Thyroid gland (tissue), 4 donors: ENCODE results near the gene SPTLC2. TPM values are rescaled to one million over a fixed set of nuclear protein-coding genes. Genes with fewer than 3 reads are reported as not detected.

Source experiments
- DNase-seq, 2 donors: peaks; one replicate each; pipeline ENCODE4 v3.0.0-alpha.2; 2019
- H3K27ac ChIP-seq, 3 donors: fragments of 200-600 bp; sonication (generic); 1 replicate in 2 of 3; 2 replicates in 1 of 3; pipeline ENCODE4 v1.5.1; 2016 to 2019; ENCODE audit warnings: mild to moderate bottlenecking in 1 of 3, moderate library complexity in 1 of 3
- H3K27me3 ChIP-seq: fragments of 200-600 bp; sonication (generic); one replicate; pipeline ENCODE4 v1.5.1; 2019
- H3K36me3 ChIP-seq, 2 donors: fragments of 200-600 bp; sonication (generic); one replicate each; pipeline ENCODE4 v1.5.1; 2016 to 2019
- H3K4me1 ChIP-seq, 2 donors: fragments of 200-600 bp; sonication (generic); one replicate each; pipeline ENCODE4 v1.5.1; 2017 to 2019
- H3K4me3 ChIP-seq, 3 donors: fragments of 200-600 bp; sonication (generic); replicated peaks in 1 of 3; 1 replicate in 2 of 3; 2 replicates in 1 of 3; pipeline ENCODE4 v1.5.1; 2016; ENCODE audit warnings: mild to moderate bottlenecking in 1 of 3
- H3K9me3 ChIP-seq: fragments of 200-600 bp; sonication (generic); one replicate; pipeline ENCODE4 v1.5.1; 2017
- POLR2A ChIP-seq, 2 donors: fragments of 450-650 bp; IDR thresholded peaks; one replicate each; pipeline ENCODE4 v1.6.1; 2017; ENCODE audit warnings: antibody characterized with exemption in 2 of 2, mild to moderate bottlenecking in 2 of 2, moderate library complexity in 1 of 2
- WGBS, 2 donors: methylation state at CpG; one replicate each; pipeline ENCODE4 v1.1.5; 2017; 5-methylcytosine and 5-hydroxymethylcytosine counted together
- intact Hi-C: fragments of 100-400 bp; cut with DNase I; formaldehyde crosslinking; loops from one replicate; pipeline ENCODE4 v1.15.1; 2023
- total RNA-seq, 4 donors: library from RNA; depleted of rRNA; stranded (reverse); fragments of >200 nt; gene quantifications; one replicate each; pipeline ENCODE4 v1.2.3, GENCODE V29; 2016
- TF ChIP-seq, protein P1 (sequence below), 6 experiments: fragments of 200-600 bp in 3 of 6; fragments of 450-650 bp in 3 of 6; sonication (generic) in 3 of 6; IDR thresholded peaks; one replicate each; pipeline ENCODE4 v1.5.1; 2016 to 2019; ENCODE audit warnings: antibody characterized with exemption in 6 of 6, mild to moderate bottlenecking in 2 of 6, inconsistent platforms in 1 of 6, moderate library complexity in 1 of 6

The SPTLC2 gene
- total RNA-seq, 4 donors from 2014 or later, result 25.6 to 32.2 (median 29.0) TPM

DNA sequence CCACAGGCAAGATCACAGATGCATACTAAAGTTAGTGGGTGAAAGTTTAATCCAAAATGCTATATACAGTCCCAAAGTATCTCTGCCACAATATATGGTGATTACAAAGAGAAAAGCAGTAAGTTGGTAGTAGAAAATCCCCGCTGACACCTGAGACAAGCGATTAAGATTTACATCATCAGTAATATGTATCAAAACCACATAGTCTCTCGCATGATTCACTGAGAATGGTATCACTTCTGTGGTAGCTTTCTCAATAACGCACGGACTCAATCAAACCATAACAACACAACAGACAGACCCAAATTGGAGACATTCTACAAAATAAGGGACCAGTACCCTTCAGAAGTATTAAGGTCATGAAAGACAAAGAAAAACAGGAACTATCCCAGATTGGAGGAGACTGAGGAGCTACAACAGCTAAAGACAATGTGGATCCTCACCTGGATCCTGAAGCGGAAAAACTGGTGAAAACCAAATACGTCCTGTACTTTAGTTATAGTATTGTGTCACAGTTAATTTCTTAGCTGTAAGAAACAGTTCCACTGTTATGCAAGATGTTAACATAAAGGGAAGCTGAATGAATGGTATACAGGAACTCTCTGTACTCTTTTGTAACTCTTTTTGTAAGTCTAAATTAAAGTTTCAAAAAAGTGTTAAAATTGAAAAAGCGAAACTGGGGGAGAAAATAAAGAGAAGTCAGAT lies 51.0 kb downstream of the SPTLC2 start:
- TF ChIP-seq POLR2A (IDR thresholded peaks at IDR 0.05), result no peak
- TF ChIP-seq, protein P1, sequence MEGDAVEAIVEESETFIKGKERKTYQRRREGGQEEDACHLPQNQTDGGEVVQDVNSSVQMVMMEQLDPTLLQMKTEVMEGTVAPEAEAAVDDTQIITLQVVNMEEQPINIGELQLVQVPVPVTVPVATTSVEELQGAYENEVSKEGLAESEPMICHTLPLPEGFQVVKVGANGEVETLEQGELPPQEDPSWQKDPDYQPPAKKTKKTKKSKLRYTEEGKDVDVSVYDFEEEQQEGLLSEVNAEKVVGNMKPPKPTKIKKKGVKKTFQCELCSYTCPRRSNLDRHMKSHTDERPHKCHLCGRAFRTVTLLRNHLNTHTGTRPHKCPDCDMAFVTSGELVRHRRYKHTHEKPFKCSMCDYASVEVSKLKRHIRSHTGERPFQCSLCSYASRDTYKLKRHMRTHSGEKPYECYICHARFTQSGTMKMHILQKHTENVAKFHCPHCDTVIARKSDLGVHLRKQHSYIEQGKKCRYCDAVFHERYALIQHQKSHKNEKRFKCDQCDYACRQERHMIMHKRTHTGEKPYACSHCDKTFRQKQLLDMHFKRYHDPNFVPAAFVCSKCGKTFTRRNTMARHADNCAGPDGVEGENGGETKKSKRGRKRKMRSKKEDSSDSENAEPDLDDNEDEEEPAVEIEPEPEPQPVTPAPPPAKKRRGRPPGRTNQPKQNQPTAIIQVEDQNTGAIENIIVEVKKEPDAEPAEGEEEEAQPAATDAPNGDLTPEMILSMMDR (IDR thresholded peaks at IDR 0.05), result no peak
- Histone ChIP-seq H3K4me1 (no peaks in the 10 kb centered on the region), H3K4me3 (no peak overlapping the region), H3K27ac (no peak overlapping the region), H3K36me3 (no peaks in the 10 kb centered on the region), H3K27me3 (no peaks in the 10 kb centered on the region), H3K9me3 (no peaks in the 10 kb centered on the region)
- intact Hi-C loops, result no loop called here
- 77 to 81% methylated on average over 8 of the region's 8 CpGs for WGBS, 2 donors
- DNase-seq, result no peak

DNA sequence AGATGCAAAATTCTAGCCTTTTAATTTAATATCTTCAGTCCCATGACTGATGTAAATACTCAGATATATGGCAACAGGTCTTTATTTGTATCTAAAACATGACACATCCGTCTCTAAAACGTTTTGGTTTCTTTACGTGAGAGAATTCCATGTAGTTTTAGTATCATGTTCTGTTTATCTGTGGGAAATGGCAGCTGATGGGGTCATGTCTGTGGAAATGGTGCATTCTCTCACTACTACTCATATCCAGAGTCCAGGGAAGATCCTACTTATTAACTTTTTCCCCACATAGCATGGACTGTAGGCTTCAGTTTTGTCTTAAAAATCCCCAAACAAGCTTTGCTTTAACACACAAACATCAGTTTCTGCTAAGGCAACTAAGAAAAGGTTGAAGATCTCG lies 53.8 kb downstream of the SPTLC2 start:
- TF ChIP-seq POLR2A (IDR thresholded peaks at IDR 0.05), result no peak
- TF ChIP-seq, protein P1 (IDR thresholded peaks at IDR 0.05), result no peak
- WGBS, 2 donors, result 85 to 90% methylated on average over 4 of the region's 4 CpGs
- no peaks in the 10 kb centered on the region for H3K4me1 ChIP-seq
- H3K9me3 ChIP-seq, result no peaks in the 10 kb centered on the region
- no peaks in the 10 kb centered on the region for H3K27me3 ChIP-seq
- no peak overlapping the region for H3K27ac ChIP-seq
- DNase-seq, result no peak
- no peaks in the 10 kb centered on the region for H3K36me3 ChIP-seq
- intact Hi-C loops, result no loop called here
- H3K4me3 ChIP-seq, result no peak overlapping the region

DNA sequence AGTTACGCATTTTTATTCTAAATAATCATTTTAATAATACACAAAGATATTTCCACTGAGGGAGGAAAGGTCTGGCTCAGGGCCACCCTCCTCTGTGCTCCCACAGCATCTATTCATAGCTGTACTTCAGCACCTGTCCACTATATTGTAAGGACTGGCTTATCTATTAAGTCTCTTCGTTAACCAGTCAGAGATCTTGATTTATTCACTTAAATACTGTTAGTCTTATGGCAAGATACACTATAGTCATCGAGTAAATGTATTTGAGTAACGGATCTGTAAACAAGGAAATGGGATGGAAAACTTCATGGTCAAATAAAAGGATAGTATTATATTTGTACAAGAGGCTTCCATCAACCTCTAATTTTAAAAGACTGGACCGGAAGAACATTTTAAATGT lies 54.6 kb downstream of the SPTLC2 start:
- intact Hi-C loops, result no loop called here
- H3K4me1 ChIP-seq, result no peaks in the 10 kb centered on the region
- TF ChIP-seq POLR2A (IDR thresholded peaks at IDR 0.05), result no peak
- TF ChIP-seq, protein P1 (IDR thresholded peaks at IDR 0.05), result no peak
- 77 to 90% methylated on average over 5 of the region's 5 CpGs for WGBS, 2 donors
- H3K27ac ChIP-seq, result no peak overlapping the region
- no peaks in the 10 kb centered on the region for H3K36me3 ChIP-seq
- no peaks in the 10 kb centered on the region for H3K9me3 ChIP-seq
- DNase-seq, result no peak
- no peaks in the 10 kb centered on the region for H3K27me3 ChIP-seq
- H3K4me3 ChIP-seq, result no peak overlapping the region

DNA sequence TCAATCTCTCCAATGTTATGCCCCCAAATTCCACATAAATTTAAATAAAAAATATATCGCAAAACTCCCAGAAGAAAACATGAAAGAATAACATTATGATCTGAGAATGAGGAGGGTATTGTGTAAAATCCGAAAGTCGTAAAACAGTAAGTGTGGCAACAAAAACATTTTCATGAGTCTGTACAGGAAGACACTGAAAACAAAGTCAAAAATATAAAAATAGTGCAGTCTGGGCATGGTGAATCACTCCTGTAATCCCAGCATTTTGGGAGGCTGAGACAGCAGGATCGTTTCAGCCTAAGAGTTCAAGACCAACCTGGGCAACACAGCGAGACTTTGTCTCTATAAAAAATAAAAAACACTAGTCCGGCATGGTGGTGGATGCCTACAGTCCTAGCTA lies 57.1 kb downstream of the SPTLC2 start:
- intact Hi-C loops, result no loop called here
- Histone ChIP-seq H3K36me3 (peaks cover 0 to 7% of the 10 kb centered on the region in 2 donors), H3K27me3 (no peaks in the 10 kb centered on the region)

DNA sequence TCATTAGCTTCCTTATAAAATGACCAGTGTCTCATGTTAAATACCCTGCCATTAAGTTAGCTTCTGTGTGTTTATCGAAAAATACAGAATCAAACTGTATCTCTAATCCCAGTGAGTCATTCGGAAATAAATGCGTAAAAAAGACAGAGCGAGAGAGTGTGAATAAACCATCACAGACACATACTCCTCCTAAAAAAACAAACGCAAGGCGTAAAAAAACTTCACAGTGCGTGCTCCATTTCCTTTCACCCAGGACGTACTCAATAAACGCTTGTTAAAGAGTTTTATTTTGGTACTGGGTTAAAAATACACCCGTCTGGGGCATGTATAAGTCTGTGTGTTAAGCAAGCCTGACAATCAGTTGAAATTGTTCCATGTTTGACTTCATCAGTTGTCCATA lies 59.0 kb downstream of the SPTLC2 start:
- TF ChIP-seq, protein P1 (IDR thresholded peaks at IDR 0.05), result no peak
- no peak for TF ChIP-seq POLR2A (IDR thresholded peaks at IDR 0.05)
- Histone ChIP-seq H3K27me3 (no peaks in the 10 kb centered on the region), H3K36me3 (peaks cover 0 to 7% of the 10 kb centered on the region in 2 donors), H3K27ac (no peak overlapping the region), H3K4me1 (no peaks in the 10 kb centered on the region), H3K4me3 (no peak overlapping the region), H3K9me3 (no peaks in the 10 kb centered on the region)
- WGBS, 2 donors, result 91 to 92% methylated on average over 10 of the region's 10 CpGs
- intact Hi-C loops, result no loop called here
- no peak for DNase-seq

More for the DNA sequence above, 57.1 kb downstream of the SPTLC2 start:
- Histone ChIP-seq H3K27ac (no peak overlapping the region), H3K9me3 (no peaks in the 10 kb centered on the region), H3K4me1 (no peaks in the 10 kb centered on the region), H3K4me3 (no peak overlapping the region)
- 94 to 97% methylated on average over 6 of the region's 6 CpGs for WGBS, 2 donors
- TF ChIP-seq, protein P1 (IDR thresholded peaks at IDR 0.05), result no peak
- no peak for TF ChIP-seq POLR2A (IDR thresholded peaks at IDR 0.05)
- no peak for DNase-seq
